ENCODE data around the gene PCLO.

GRCh38 chr7:82808633-82809032 is 354.1 kb downstream of the PCLO start:
- TF ChIP-seq POLR2A (IDR thresholded peaks at IDR 0.05; ENCODE audit: low read depth) (no peak), CTCF (IDR thresholded peaks at IDR 0.05) (no peak)

All from esophagus muscularis mucosa (tissue), 3 donors.